CD4-positive, alpha-beta memory T cell (primary cell): ENCODE data around the gene CFAP119. TPM values are rescaled to one million over a fixed set of nuclear protein-coding genes. Genes with fewer than 3 reads are reported as not detected.
"Not testable (repeated sequence)": the region's sequence is repeated elsewhere in the genome, so short reads cannot be mapped to it uniquely, and the experiment has no call there.

Experiments
- CTCF ChIA-PET: fragments of 350-600 bp; sonication (Branson Sonifier 250); formaldehyde crosslinking; loops from one replicate; lab custom pipeline; 2021; ENCODE audit warnings: inconsistent platforms; ENCODE audit not compliant: partially characterized antibody; lab: Charles Lee
- POLR2A ChIA-PET: fragments of 350-600 bp; sonication (Branson Sonifier 250); formaldehyde crosslinking; loops from one replicate; lab custom pipeline; 2021; ENCODE audit not compliant: partially characterized antibody; lab: Charles Lee
- DNase-seq, 5 donors: peaks; one replicate each; pipeline versions ENCODE4 v3.0.0 to v3.0.0-alpha.2; 2020 to 2022; ENCODE audit warnings: mixed read lengths in 1 of 5
- H3K27ac ChIP-seq: one replicate; pipeline ENCODE4 v1.7.0; 2013; ENCODE audit warnings: low read depth, low read length
- H3K27me3 ChIP-seq: 2 replicates; pipeline ENCODE4 v1.7.0; 2013; ENCODE audit warnings: mild to moderate bottlenecking, low read length, moderate library complexity; ENCODE audit not compliant: insufficient read depth
- H3K36me3 ChIP-seq: 2 replicates; pipeline ENCODE4 v1.7.0; 2013; ENCODE audit warnings: mild to moderate bottlenecking, low read length, moderate library complexity; ENCODE audit not compliant: insufficient read depth
- H3K4me1 ChIP-seq: 2 replicates; pipeline ENCODE4 v1.7.0; 2013; ENCODE audit warnings: mild to moderate bottlenecking, low read length, moderate library complexity; ENCODE audit not compliant: insufficient read depth
- H3K4me3 ChIP-seq, 2 donors: one replicate each; pipeline ENCODE4 v1.7.0; 2013; ENCODE audit warnings: low read length in 2 of 2, mild to moderate bottlenecking in 1 of 2
- H3K9me3 ChIP-seq, 2 donors: one replicate each; pipeline ENCODE4 v1.7.0; 2013; ENCODE audit warnings: low read length in 2 of 2, control low read depth in 1 of 2; ENCODE audit not compliant: control insufficient read depth in 1 of 2
- H3K27ac Mint-ChIP-seq, 7 donors: one replicate each; pipeline ENCODE4 v1.8.0; 2020 to 2021; ENCODE audit warnings: mixed read lengths in 7 of 7, mild to moderate bottlenecking in 6 of 7, inconsistent platforms in 3 of 7, moderate library complexity in 3 of 7
- H3K27me3 Mint-ChIP-seq, 2 donors: one replicate each; pipeline ENCODE4 v1.8.0; 2020 to 2021; ENCODE audit warnings: mixed read lengths in 2 of 2
- H3K36me3 Mint-ChIP-seq, 2 donors: one replicate each; pipeline ENCODE4 v1.8.0; 2020 to 2021; ENCODE audit warnings: mixed read lengths in 2 of 2, inconsistent platforms in 1 of 2, mild to moderate bottlenecking in 1 of 2
- H3K4me1 Mint-ChIP-seq, 4 donors: one replicate each; pipeline ENCODE4 v1.8.0; 2020 to 2021; ENCODE audit warnings: mixed read lengths in 4 of 4, mild to moderate bottlenecking in 1 of 4
- H3K4me3 Mint-ChIP-seq, 8 donors: one replicate each; pipeline ENCODE4 v1.8.0; 2020 to 2021; ENCODE audit warnings: mixed read lengths in 8 of 8, mild to moderate bottlenecking in 7 of 8, moderate library complexity in 6 of 8, inconsistent platforms in 3 of 8
- H3K9me3 Mint-ChIP-seq, 8 donors: one replicate each; pipeline ENCODE4 v1.8.0; 2020 to 2021; ENCODE audit warnings: mixed read lengths in 8 of 8, mild to moderate bottlenecking in 5 of 8, inconsistent platforms in 3 of 8, moderate library complexity in 1 of 8
- intact Hi-C: fragments of 100-400 bp; cut with micrococcal nuclease; formaldehyde crosslinking; loops from one replicate; pipeline ENCODE4 v1.15.1; 2023
- polyA plus RNA-seq, 2 donors: library from polyadenylated mRNA; unstranded; fragments of 300-500 nt; fragmentation: Illumina TruSeq; gene quantifications; one replicate each; pipeline ENCODE4 v1.2.3, GENCODE V29; 2021
- total RNA-seq, 2 experiments: library from RNA; stranded (reverse); gene quantifications; one replicate each; pipeline ENCODE4 v1.2.3, GENCODE V29; 2021

Gene CFAP119
- total RNA-seq (1 to 10 TPM; 2.6 to 3.4 TPM), polyA plus RNA-seq (under 1 TPM; 0.22 to 0.42 TPM)

DNA sequence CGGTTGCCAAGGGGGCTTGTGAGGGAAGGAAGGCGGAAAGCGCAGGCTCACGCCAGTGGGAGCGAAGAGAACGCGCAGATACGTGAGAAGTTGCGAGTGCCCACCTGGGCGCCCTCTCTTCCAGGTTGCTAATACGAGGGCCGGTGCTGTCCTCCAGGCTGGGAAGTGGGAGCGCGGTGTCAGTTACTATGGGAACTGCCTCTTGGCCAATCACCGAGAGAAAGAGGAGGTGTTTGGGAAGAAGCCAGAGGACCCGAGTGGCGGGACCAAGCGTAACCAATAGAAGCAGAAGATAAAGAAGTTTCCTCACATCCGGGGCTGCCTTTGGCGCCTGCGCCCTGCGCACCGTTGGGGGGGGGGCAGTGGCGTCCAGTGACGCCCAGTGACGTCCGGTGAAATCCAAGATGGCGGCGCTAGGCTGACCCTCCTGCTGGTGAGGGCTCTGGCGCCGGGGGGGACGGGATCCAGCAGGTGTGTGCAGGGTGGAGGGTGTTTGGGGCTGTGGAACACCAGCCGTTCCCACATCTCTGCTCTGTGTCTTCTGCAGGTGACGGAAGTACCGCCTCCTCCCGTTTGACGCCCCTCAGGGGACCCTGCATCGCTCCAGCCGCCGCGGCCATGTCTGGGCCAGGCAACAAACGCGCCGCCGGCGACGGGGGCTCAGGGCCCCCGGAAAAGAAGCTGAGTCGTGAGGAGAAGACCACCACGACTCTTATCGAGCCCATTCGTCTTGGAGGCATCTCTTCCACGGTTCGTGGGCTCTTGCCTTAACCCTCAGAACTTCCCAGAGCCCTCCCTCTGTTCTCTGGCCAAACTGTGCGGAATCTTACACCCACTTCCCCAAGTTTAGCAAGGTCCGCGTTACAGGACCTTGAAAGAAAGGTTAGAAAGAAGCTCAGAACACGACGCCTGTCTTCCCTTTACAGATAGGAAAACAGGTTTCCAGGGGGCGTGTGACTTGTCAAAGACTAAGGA lies at the start of gene CFAP119, which contains the start of gene RNF40:
TSS of gene CFAP119 (minus strand) at position 135 of the 975 bp plus-strand sequence. CDS start 314 bp downstream, outside the sequence.
TSS of gene RNF40 (plus strand) at position 395 of the 975 bp plus-strand sequence. CDS start at position 619, 224 bp downstream.
- Histone ChIP-seq H3K27ac (peak within 1 kb of the TSS; percentile 71), H3K27me3 (no peaks in the 10 kb centered on the region), H3K4me3 (peak within 1 kb of the TSS; percentile 73 to 97), H3K36me3 (peaks cover 43% of the 10 kb centered on the region), H3K4me1 (peaks cover 30% of the 10 kb centered on the region), H3K9me3 (no peaks in the 10 kb centered on the region)
- H3K27ac Mint-ChIP-seq, result peak within 1 kb of the TSS; percentile 94 to 97 (median 96)
- POLR2A ChIA-PET, result interaction anchor here (0.7 to 3.8 kb wide), 5 partner anchors 12 to 312 kb away, joined by 3 to 19 read pairs (median 13); partner anchors contain the start of genes PHKG2, ZNF646 and ZNF668
- peak; percentile 89 to 94 (median 91) for DNase-seq
- peaks cover 25 to 58% of the 10 kb centered on the region in 2 donors for H3K36me3 Mint-ChIP-seq
- H3K4me3 Mint-ChIP-seq, result peak within 1 kb of the TSS; percentile 94 to 98 (median 97)
- CTCF ChIA-PET, result interaction anchor here (0.9 to 1.2 kb wide), 4 partner anchors 12 to 52 kb away, joined by 3 to 5 read pairs (median 4); no protein-coding TSS in a partner anchor
- H3K9me3 Mint-ChIP-seq, result peaks cover 0 to 2% (median 0%) of the 10 kb centered on the region in 8 donors
- intact Hi-C loops, result loop anchor here (1.0 kb wide), 6 partner anchors 14 to 312 kb away; partner anchors contain the start of genes FBRS, FBXL19, PHKG2 and ZNF646
- peaks cover 11 to 38% (median 27%) of the 10 kb centered on the region in 4 donors for H3K4me1 Mint-ChIP-seq
- H3K27me3 Mint-ChIP-seq, result no peaks in the 10 kb centered on the region

DNA sequence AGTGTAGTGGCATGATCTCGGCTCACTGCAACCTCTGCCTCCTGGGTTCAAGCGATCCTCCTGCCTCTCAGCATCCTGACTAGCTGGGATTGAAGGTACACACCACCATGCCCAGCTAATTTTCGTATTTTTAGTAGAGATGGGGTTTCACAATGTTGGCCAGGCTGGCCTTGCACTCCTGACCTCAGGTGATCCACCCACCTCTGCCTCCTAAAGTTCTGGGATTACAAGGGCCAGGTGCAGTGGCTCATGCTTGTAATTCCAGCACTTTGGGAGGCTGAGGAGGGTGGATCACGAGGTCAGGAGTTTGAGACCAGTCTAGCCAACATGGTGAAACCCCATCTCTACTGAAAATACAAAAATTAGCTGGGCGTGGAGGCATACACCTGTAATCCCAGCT lies 47.8 kb upstream of the CFAP119 start:
- H3K9me3 Mint-ChIP-seq, H3K27me3 ChIP-seq, DNase-seq, H3K27me3 Mint-ChIP-seq, H3K36me3 Mint-ChIP-seq, H3K27ac ChIP-seq, H3K4me3 Mint-ChIP-seq, H3K4me3 ChIP-seq, POLR2A ChIA-PET, H3K27ac Mint-ChIP-seq, H3K36me3 ChIP-seq, H3K9me3 ChIP-seq: not testable (repeated sequence)
- CTCF ChIA-PET, result interaction anchor here (0.7 kb wide), 1 partner anchor 1962 kb away, joined by 3 read pairs; no protein-coding TSS in a partner anchor
- H3K4me1 ChIP-seq, result peaks cover 28% of the 10 kb centered on the region
- intact Hi-C loops, result loop anchor here (5.0 kb wide), 2 partner anchors 62 to 152 kb away; partner anchors contain the start of genes FBRS and PHKG2
- peaks cover 15 to 30% (median 23%) of the 10 kb centered on the region in 4 donors for H3K4me1 Mint-ChIP-seq

GRCh38 chr16:30808890-30809426 lies 47.1 kb upstream of the CFAP119 start:
- H3K4me1 Mint-ChIP-seq, result peaks cover 13 to 25% (median 18%) of the 10 kb centered on the region in 4 donors
- intact Hi-C loops, H3K36me3 ChIP-seq, H3K27me3 ChIP-seq, H3K9me3 ChIP-seq, H3K4me3 Mint-ChIP-seq, H3K27me3 Mint-ChIP-seq, H3K27ac ChIP-seq, DNase-seq, CTCF ChIA-PET, H3K4me3 ChIP-seq, H3K36me3 Mint-ChIP-seq, H3K9me3 Mint-ChIP-seq: not testable (repeated sequence)
- H3K4me1 ChIP-seq, result peaks cover 24% of the 10 kb centered on the region
- POLR2A ChIA-PET, result interaction anchor here (1.3 kb wide), 1 partner anchor 66 kb away, joined by 3 read pairs; no protein-coding TSS in a partner anchor
- peak overlapping the region in 1 of 7 donors; percentile 68 for H3K27ac Mint-ChIP-seq

DNA sequence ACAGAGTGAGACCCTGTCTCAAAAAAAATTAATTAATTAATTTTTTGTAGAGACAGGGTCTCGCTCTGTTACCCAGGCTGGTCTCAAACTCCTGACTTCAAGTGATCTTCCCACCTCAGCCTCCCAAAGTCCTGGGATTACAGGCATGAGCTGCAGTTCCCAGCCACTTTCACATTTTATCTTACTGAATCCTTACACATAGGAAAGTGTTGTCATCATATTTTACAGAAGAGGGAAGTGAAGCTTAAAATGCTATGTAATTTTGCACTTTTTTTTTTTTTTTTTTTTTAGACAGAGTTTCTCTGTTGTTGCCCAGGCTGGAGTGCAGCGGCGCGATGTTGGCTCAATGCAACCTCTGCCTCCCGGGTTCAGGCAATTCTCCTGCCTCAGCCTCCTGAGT lies 46.3 kb upstream of the CFAP119 start:
- Histone ChIP-seq H3K4me1 (peaks cover 19% of the 10 kb centered on the region), H3K36me3 (no peaks in the 10 kb centered on the region), H3K9me3 (no peaks in the 10 kb centered on the region), H3K27ac (no peak overlapping the region), H3K4me3 (no peak overlapping the region), H3K27me3 (no peaks in the 10 kb centered on the region)
- Mint-ChIP-seq H3K36me3 (no peaks in the 10 kb centered on the region), H3K4me3 (peak overlapping the region in 1 of 8 donors; percentile 17), H3K9me3 (no peaks in the 10 kb centered on the region), H3K27me3 (no peaks in the 10 kb centered on the region), H3K27ac (no peak overlapping the region), H3K4me1 (peaks cover 11 to 22% (median 14%) of the 10 kb centered on the region in 4 donors)
- DNase-seq, result no peak
- intact Hi-C loops, result no loop called here
- POLR2A ChIA-PET, result interaction anchor here (0.6 to 1.3 kb wide), 2 partner anchors 64 to 67 kb away, joined by 3 to 4 read pairs; no protein-coding TSS in a partner anchor
- CTCF ChIA-PET, result interaction anchor here (0.6 to 1.6 kb wide), 3 partner anchors 20 to 83 kb away, joined by 3 to 6 read pairs (median 4); no protein-coding TSS in a partner anchor

DNA sequence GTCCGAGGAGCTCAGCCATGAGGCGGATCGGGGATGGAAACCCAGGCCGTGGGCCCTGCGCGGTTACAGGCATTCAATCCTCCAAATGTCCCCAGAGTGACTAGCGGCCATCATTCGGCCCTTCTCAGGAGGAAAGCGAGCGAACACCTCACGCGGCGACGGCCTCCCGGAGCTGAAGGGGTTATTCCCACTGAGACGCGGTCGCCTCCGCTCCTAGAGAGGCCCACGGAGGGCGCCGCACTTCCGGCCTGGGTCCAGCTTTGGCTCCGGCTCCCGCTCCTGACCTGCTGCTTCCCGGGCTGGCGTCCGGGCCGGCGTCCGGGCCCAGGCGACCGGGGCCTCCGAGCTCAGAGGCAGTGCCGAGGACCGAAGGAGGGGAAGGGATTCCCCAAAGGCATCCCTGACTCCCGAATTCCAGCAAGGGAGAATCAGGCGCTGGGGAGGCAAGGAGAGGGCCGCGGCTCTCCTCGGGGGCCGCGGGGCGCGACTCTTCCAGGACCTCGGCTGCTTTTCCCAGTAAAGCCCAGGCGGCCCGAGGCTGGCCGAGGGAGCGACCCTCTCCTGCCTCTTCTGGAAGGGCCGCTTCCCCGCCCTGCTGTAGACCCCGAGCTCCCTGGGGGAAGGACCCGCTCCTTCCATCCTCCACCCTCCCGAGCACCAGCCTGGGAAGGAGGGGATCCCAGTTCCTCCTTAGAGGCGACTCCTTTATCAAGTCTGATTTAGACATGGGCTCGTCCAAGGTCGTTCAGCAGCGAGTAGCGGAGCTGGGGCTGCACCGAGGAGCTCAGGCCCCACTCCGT lies 43.7 kb upstream of the CFAP119 start:
- DNase-seq, result peak; percentile 40 to 51 (median 42)
- Mint-ChIP-seq H3K4me1 (peaks cover 9 to 28% (median 13%) of the 10 kb centered on the region in 4 donors), H3K4me3 (peak overlapping the region; percentile 73 to 91 (median 80)), H3K9me3 (no peaks in the 10 kb centered on the region), H3K27ac (peak overlapping the region; percentile 25 to 84 (median 50)), H3K27me3 (no peaks in the 10 kb centered on the region), H3K36me3 (no peaks in the 10 kb centered on the region)
- H3K4me1 ChIP-seq, result peaks cover 19% of the 10 kb centered on the region
- H3K9me3 ChIP-seq, result no peaks in the 10 kb centered on the region
- H3K4me3 ChIP-seq, result peak overlapping the region; percentile 43 to 54
- POLR2A ChIA-PET, result interaction anchor here (0.8 to 2.7 kb wide), 14 partner anchors 9 to 295 kb away, joined by 3 to 45 read pairs (median 6); partner anchors contain the start of genes CTF1, PHKG2, ZNF629 and ZNF646
- CTCF ChIA-PET, result interaction anchor here (0.8 to 3.5 kb wide), 9 partner anchors 9 to 97 kb away, joined by 3 to 42 read pairs (median 3); partner anchors contain the start of gene ZNF629
- H3K27me3 ChIP-seq, result no peaks in the 10 kb centered on the region
- H3K36me3 ChIP-seq, result no peaks in the 10 kb centered on the region
- intact Hi-C loops, result loop anchor here (1.0 kb wide), 3 partner anchors 9 to 70 kb away; partner anchors contain the start of gene ZNF629
- peak overlapping the region; percentile 47 for H3K27ac ChIP-seq

- ChIA-PET POLR2A (interaction anchor here (0.8 to 2.7 kb wide), 13 partner anchors 10 to 269 kb away, joined by 3 to 45 read pairs (median 6); partner anchors contain the start of genes CTF1, PHKG2, ZNF629 and ZNF646), CTCF (interaction anchor here (0.8 to 3.5 kb wide), 8 partner anchors 9 to 98 kb away, joined by 3 to 42 read pairs (median 4); partner anchors contain the start of gene ZNF629)
- peak overlapping the region; percentile 43 to 54 for H3K4me3 ChIP-seq
Measured at GRCh38 chr16:30805056-30805369, 43.2 kb upstream of the CFAP119 start.

More at GRCh38 chr16:30805056-30805369, 43.2 kb upstream of the CFAP119 start:
- intact Hi-C loops, result loop anchor here (1.0 kb wide), 3 partner anchors 9 to 70 kb away; partner anchors contain the start of gene ZNF629
- H3K4me3 Mint-ChIP-seq, result peak overlapping the region; percentile 73 to 91 (median 80)
- Histone ChIP-seq H3K9me3 (no peaks in the 10 kb centered on the region), H3K27me3 (no peaks in the 10 kb centered on the region), H3K27ac (peak overlapping the region; percentile 47), H3K4me1 (peaks cover 19% of the 10 kb centered on the region), H3K36me3 (no peaks in the 10 kb centered on the region)
- no peaks in the 10 kb centered on the region for H3K36me3 Mint-ChIP-seq
- H3K9me3 Mint-ChIP-seq, result no peaks in the 10 kb centered on the region
- peak overlapping the region in 6 of 7 donors; percentile 30 to 84 (median 57) for H3K27ac Mint-ChIP-seq
- peaks cover 9 to 28% (median 13%) of the 10 kb centered on the region in 4 donors for H3K4me1 Mint-ChIP-seq
- H3K27me3 Mint-ChIP-seq, result no peaks in the 10 kb centered on the region
- DNase-seq, result peak in 1 of 5 donors; percentile 3
